GM18867 (cell line): Measurements from ENCODE around the gene LSM10.
A peak's percentile ranks its signal among the peaks of the same experiment; 100 is the strongest.

ENCODE experiments used
- ATAC-seq: cut with Tn5 transposase; IDR thresholded peaks from one replicate; pipeline ENCODE4 v1.9.1; 2021; ENCODE audit warnings: mild to moderate bottlenecking, moderate library complexity; ENCODE audit not compliant: unreplicated experiment

The LSM10 gene

GRCh38 chr1:36354486-36354885 is 43.2 kb downstream of the LSM10 start:
- ATAC-seq = no peak

GRCh38 chr1:36352910-36353878 is 44.5 kb downstream of the LSM10 start:
- ATAC-seq = no peak

GRCh38 chr1:36352125-36352909 is 45.4 kb downstream of the LSM10 start:
- no peak for ATAC-seq

GRCh38 chr1:36351227-36351977 is 46.3 kb downstream of the LSM10 start:
- no peak for ATAC-seq

GRCh38 chr1:36350659-36351226 is 47.0 kb downstream of the LSM10 start:
- no peak for ATAC-seq

GRCh38 chr1:36349839-36350238 is 47.9 kb downstream of the LSM10 start:
- no peak for ATAC-seq

- ATAC-seq = peak; percentile 73
Observed at GRCh38 chr1:36349241-36349671, 48.5 kb downstream of the LSM10 start.

- ATAC-seq = no peak
Observed at GRCh38 chr1:36346741-36347370, 50.9 kb downstream of the LSM10 start.

- no peak for ATAC-seq
Observed at GRCh38 chr1:36345353-36345752, 52.4 kb downstream of the LSM10 start.

- ATAC-seq = no peak
Observed at GRCh38 chr1:36344395-36344680, 53.4 kb downstream of the LSM10 start.

GRCh38 chr1:36343651-36344394 is 53.9 kb downstream of the LSM10 start:
- no peak for ATAC-seq
